ENCODE results near the gene SLC18A2.

SLC18A2 gene

GRCh38 chr10:117320050-117320665 lies 79.2 kb downstream of the SLC18A2 start:
- DNase-seq = peak in 1 of 2 experiments; percentile 2

DNA sequence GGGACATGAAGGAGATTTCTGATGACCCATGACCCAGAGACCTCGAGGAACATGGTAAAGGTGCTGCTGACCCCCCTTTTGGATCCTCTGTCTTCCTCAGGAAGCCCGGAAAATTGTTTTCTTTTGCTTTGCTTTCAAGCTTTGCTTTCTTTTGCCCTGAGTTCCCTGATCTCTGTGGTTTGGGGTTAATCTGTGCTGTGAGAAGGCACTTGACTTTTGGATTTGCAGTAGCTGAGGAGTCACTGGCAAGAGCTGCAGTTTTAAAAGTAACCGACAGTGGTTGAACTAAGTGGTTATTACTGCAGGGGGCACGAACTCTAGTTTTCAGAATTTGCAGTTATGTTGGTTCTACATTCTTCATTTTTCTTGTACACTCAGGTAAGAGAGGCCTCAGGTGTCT lies 81.3 kb downstream of the SLC18A2 start:
- no peak for DNase-seq

GRCh38 chr10:117324367-117324766 lies 83.5 kb downstream of the SLC18A2 start:
- no peak for DNase-seq

GRCh38 chr10:117327262-117327661 lies 86.3 kb downstream of the SLC18A2 start:
- no peak for DNase-seq
